Duodenal mucosa (tissue), 2 donors: ENCODE measurements around the gene TRNAU1AP.
"Not testable (repeated sequence)": the region's sequence is repeated elsewhere in the genome, so short reads cannot be mapped to it uniquely, and the experiment has no call there.

Experiments used
- H3K27ac ChIP-seq: one replicate; pipeline ENCODE4 v1.7.0; 2013; ENCODE audit warnings: low read depth, low read length
- H3K27me3 ChIP-seq, 2 donors: one replicate each; pipeline ENCODE4 v1.7.0; 2013; ENCODE audit warnings: low read length in 2 of 2, control low read depth in 1 of 2; ENCODE audit not compliant: insufficient read depth in 2 of 2, control insufficient read depth in 1 of 2
- H3K36me3 ChIP-seq, 2 donors: one replicate each; pipeline ENCODE4 v1.7.0; 2013; ENCODE audit warnings: low read length in 2 of 2, control low read depth in 1 of 2; ENCODE audit not compliant: insufficient read depth in 2 of 2, control insufficient read depth in 1 of 2
- H3K4me1 ChIP-seq, 2 donors: one replicate each; pipeline ENCODE4 v1.7.0; 2013; ENCODE audit warnings: low read length in 2 of 2, control low read depth in 1 of 2; ENCODE audit not compliant: insufficient read depth in 2 of 2, control insufficient read depth in 1 of 2
- H3K4me3 ChIP-seq, 2 donors: one replicate each; pipeline ENCODE4 v1.7.0; 2013; ENCODE audit warnings: low read length in 2 of 2, low read depth in 1 of 2
- H3K9ac ChIP-seq, 2 donors: one replicate each; pipeline ENCODE4 v1.7.0; 2013; ENCODE audit warnings: low read length in 2 of 2, low read depth in 1 of 2
- H3K9me3 ChIP-seq, 2 donors: one replicate each; pipeline ENCODE4 v1.7.0; 2013; ENCODE audit warnings: low read length in 2 of 2, control low read depth in 1 of 2; ENCODE audit not compliant: control insufficient read depth in 1 of 2

TRNAU1AP gene

DNA sequence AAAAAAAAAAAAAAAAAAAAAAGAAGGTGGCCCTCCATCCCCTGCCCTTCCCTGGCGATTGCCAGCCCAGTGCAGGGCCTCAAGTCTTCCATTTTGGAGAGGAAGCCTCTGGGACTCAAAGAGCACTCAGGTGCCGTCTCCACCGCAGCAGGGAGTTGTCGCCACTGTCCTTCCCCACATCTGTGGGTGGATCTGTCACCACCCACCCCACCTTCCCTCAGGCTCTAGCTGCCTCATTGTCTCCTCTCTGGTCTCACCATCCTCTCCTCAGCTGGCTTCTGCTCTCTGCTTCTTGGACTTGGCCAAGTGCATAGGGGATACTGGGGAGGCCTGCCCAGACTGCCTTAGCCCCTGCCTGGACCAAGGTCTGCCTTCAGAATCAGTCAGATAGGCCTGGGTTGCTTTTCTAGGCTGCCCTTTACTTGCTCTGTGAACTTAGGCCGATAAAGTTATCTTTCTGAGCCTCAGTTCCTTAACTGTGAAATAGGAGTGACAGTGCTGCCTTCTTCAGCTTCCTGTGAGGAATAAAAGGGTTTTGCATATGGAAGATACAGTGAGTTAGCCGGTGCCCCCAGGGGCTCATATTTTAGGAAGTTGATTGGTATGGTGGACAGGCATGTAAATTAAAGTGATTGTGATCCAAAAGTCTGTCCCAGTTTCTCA is 31.3 kb upstream of the TRNAU1AP start:
- Histone ChIP-seq H3K4me1 (peaks cover 15% of the 10 kb centered on the region in 2 donors), H3K36me3 (no peaks in the 10 kb centered on the region), H3K9ac (no peak overlapping the region), H3K4me3 (no peak overlapping the region), H3K9me3 (no peaks in the 10 kb centered on the region), H3K27me3 (no peaks in the 10 kb centered on the region), H3K27ac (no peak overlapping the region)

DNA sequence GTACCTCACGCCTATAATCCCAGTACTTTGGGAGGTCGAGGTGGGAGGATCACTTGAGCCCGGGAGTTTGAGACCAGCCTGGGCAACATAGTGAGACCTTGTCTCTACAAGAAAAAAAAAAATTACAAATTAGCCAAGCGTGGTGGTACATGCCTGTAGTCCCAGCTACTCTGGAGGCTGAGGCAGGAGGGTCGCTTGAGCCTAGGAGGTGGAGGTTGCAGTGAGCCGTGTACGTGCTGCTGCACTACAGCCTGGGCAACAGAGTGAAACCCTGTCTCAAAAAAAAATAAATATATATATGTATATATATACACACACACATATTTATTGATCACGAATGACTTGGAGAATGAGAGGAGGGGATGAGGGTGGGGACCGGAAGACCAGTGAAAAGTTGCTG is 30.3 kb upstream of the TRNAU1AP start:
- peaks cover 13 to 14% of the 10 kb centered on the region in 2 donors for H3K4me1 ChIP-seq
- not testable (repeated sequence) for H3K9me3 ChIP-seq, H3K36me3 ChIP-seq, H3K27ac ChIP-seq, H3K4me3 ChIP-seq, H3K27me3 ChIP-seq, H3K9ac ChIP-seq

DNA sequence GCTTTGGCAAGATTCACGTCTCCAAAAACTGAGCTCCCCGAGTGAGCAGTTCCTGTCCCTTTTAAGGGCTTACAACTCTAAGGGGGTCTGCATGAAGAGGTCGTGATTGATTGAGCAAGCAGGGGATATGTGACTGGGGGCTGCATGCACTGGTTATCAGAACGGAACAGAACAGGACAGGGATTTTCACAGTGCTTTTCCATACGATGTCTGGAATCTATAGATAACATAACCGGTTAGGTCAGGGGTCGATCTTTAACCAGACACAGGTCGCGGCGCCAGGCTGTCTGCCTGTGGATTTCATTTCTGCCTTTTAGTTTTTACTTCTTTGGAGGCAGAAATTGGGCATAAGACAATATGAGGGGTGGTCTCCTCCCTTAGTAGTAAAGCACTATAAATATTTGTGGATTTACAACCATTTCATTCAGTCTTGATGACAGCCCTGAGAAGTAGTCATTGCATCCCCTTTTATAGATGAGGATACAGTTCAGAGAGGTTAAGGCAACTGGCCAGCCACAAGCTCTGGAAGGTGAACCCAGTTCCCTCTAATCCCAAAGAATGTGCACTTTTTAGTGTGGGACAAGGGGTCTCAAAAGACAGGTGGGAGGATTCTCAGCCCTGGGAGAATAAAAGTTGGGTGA is 27.8 kb upstream of the TRNAU1AP start:
- not testable (repeated sequence) for H3K27ac ChIP-seq, H3K27me3 ChIP-seq, H3K9ac ChIP-seq, H3K4me1 ChIP-seq, H3K9me3 ChIP-seq, H3K4me3 ChIP-seq, H3K36me3 ChIP-seq

DNA sequence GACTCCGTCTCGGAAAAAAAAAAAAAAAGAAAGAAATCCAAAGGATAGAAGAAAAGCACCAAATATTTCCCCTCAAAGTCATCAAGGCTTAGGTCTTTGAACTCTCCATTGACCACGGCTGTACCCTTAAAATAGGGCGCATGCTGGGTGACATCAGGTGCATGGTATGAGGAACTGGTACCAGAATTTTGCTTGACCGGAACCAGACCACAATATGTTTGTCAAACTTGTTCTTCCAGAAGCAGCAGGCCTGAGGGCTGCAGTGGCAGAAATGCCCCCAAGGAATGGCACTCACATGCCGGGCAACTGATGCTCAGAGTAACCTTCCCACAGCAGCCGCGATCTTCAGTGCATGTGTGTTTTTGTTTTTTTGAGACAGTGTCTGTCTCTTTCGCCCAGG is 26.0 kb upstream of the TRNAU1AP start:
- Histone ChIP-seq H3K4me1 (no peaks in the 10 kb centered on the region), H3K27ac (no peak overlapping the region), H3K4me3 (no peak overlapping the region), H3K36me3 (peaks cover 0 to 10% of the 10 kb centered on the region in 2 donors), H3K9ac (no peak overlapping the region), H3K27me3 (no peaks in the 10 kb centered on the region), H3K9me3 (no peaks in the 10 kb centered on the region)

DNA sequence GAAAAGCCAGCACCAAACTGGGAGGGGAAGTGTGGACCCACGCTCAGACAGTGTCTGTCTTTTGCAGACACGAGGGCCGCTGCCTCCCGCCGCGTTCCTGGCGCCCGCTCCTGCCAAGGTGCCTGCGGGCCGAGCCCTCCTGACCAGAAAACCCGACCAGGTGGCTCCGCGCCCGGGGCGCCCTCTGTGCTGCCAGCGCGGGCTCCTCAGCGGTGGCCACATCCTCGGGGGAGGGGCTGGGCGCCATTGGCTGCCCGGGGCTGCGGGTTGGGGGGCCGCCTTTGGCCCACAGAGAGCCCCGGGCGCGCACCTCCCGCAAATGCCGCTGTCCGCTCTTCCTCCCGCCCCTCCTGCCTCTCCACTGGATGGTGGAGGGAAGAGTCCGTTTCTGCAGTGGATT is 22.4 kb upstream of the TRNAU1AP start:
- Histone ChIP-seq H3K27ac (no peak overlapping the region), H3K9me3 (no peaks in the 10 kb centered on the region)

DNA sequence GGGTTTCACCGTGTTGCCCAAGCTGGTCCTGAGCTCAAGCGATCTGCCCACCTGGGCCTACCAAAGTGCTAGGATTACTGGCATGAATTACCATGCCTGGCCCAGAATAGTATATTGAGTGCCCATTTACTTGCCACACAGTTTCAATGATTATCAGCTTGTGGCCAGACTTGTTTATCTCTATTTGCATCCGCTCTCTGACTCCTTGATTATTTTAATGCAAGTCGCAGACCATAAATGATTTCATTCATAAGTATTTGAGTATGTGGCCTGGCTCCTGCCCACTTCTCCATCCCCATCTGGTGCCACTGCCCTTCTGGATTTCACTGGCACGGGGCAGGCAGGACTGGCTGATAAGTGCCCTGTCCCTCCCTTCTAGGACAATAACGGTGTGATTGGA is 18.2 kb upstream of the TRNAU1AP start:
- no peak overlapping the region for H3K27ac ChIP-seq
- peaks cover 13 to 15% of the 10 kb centered on the region in 2 donors for H3K4me1 ChIP-seq
- no peak overlapping the region for H3K9ac ChIP-seq
- no peaks in the 10 kb centered on the region for H3K27me3 ChIP-seq
- H3K9me3 ChIP-seq, result no peaks in the 10 kb centered on the region
- H3K36me3 ChIP-seq, result peaks cover 17 to 52% of the 10 kb centered on the region in 2 donors
- H3K4me3 ChIP-seq, result no peak overlapping the region

More for the DNA sequence above, 22.4 kb upstream of the TRNAU1AP start:
- Histone ChIP-seq H3K9ac (no peak overlapping the region), H3K4me1 (no peaks in the 10 kb centered on the region), H3K36me3 (peaks cover 5 to 23% of the 10 kb centered on the region in 2 donors), H3K4me3 (no peak overlapping the region), H3K27me3 (no peaks in the 10 kb centered on the region)

DNA sequence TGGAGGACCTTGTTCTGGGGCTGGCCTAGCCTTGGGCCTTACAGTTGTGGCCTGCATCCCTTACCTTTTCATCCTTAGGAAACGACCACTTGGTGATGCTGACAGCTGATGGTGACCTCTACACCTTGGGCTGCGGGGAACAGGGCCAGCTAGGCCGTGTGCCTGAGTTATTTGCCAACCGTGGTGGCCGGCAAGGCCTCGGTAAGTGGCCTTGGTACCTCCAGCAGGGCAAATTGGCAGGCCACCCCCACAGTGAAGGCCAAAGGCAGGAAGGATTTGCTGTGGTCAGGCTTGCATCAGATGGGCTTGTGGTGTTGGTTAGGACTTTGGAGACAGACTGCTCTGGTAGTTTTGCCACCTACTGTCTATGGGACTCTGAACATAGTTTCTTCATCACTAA is 17.7 kb upstream of the TRNAU1AP start:
- Histone ChIP-seq H3K9ac (no peak overlapping the region), H3K27ac (no peak overlapping the region), H3K9me3 (no peaks in the 10 kb centered on the region), H3K4me3 (no peak overlapping the region), H3K36me3 (peaks cover 17 to 49% of the 10 kb centered on the region in 2 donors), H3K4me1 (peaks cover 13 to 15% of the 10 kb centered on the region in 2 donors), H3K27me3 (no peaks in the 10 kb centered on the region)

DNA sequence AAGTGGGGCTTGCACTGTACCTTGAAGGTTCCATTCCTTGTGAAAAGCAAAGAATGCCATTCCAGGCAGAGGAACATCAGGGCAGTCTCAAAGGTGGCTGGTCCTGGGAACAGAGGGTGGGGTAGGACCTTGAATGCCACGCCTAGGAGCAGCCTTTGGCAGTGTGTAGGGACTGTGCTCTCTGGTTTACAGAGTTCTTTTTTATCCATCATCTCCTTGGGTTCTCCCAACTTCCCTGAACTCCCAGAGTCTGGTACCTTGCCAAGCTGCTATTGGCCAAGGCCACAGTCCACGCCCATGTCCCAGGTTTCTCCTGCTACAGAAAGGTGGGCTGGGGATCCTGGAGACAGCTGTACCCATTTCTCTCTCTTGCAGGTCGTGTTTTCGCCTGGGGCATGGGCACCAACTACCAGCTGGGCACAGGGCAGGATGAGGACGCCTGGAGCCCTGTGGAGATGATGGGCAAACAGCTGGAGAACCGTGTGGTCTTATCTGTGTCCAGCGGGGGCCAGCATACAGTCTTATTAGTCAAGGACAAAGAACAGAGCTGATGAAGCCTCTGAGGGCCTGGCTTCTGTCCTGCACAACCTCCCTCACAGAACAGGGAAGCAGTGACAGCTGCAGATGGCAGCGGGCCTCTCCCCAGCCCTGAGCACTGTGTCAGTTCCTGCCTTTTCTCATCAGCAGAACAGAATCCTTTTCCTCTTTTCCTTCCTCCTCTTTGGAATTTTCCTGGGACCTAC is 15.3 kb upstream of the TRNAU1AP start:
- Histone ChIP-seq H3K36me3 (peaks cover 17 to 35% of the 10 kb centered on the region in 2 donors), H3K27ac (no peak overlapping the region), H3K9ac (no peak overlapping the region), H3K9me3 (no peaks in the 10 kb centered on the region), H3K27me3 (no peaks in the 10 kb centered on the region), H3K4me3 (no peak overlapping the region), H3K4me1 (peaks cover 13 to 15% of the 10 kb centered on the region in 2 donors)

DNA sequence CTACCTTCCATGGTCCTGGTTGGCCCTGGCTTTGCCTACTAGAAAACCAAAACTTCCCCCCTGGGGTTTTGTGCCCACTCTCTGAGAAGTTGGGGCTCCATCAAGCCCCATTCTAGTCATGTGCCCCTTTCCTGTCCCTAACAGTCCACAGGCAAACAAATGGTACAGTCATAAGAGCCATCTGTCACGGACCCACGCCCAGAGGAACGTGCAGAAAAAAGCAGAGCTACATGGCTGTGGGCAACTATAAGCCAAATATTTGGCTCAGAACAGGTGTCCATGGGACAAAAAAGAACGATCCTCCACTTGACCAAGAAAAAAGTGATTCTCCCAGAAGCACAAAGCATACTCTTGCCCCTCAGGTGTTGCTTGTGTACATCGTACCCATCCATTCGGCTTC is 14.6 kb upstream of the TRNAU1AP start:
- Histone ChIP-seq H3K36me3 (peaks cover 17 to 35% of the 10 kb centered on the region in 2 donors), H3K4me3 (no peak overlapping the region), H3K27ac (no peak overlapping the region), H3K27me3 (no peaks in the 10 kb centered on the region), H3K9ac (no peak overlapping the region), H3K4me1 (peaks cover 13 to 15% of the 10 kb centered on the region in 2 donors), H3K9me3 (no peaks in the 10 kb centered on the region)

DNA sequence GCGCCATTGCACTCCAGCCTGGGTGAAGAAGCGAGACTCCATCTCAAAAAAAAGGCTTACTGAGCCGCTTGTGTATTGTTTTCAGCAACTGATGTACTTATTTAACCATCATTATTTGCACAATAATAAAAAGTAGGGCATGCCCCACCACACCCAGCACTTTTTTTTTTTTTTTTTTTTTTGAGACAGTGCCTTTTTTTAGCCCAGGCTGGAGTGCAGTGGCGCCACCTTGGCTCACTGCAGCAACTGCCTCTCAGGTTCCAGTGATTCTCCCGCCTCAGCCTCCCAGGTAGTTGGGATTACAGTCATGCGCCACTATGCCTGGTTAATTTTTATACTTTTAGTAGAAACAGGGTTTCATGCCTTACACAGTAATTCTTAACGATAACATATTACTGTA is 12.2 kb upstream of the TRNAU1AP start:
- no peaks in the 10 kb centered on the region for H3K9me3 ChIP-seq
- no peak overlapping the region for H3K27ac ChIP-seq
- no peaks in the 10 kb centered on the region for H3K27me3 ChIP-seq
- no peak overlapping the region for H3K9ac ChIP-seq
- H3K4me3 ChIP-seq, result no peak overlapping the region
- H3K4me1 ChIP-seq, result peaks cover 13 to 15% of the 10 kb centered on the region in 2 donors
- peaks cover 11 to 27% of the 10 kb centered on the region in 2 donors for H3K36me3 ChIP-seq
